Mammary epithelial cell (primary cell): ENCODE measurements around the gene LEMD3.
A peak's percentile ranks its signal among the peaks of the same experiment; 100 is the strongest.

Experiments
- CTCF ChIP-seq, 2 donors: IDR thresholded peaks in 1 of 2; conservative IDR thresholded peaks in 1 of 2; 2 replicates each; pipeline ENCODE4 v1.5.1; 2011 to 2012; ENCODE audit warnings: inconsistent platforms in 2 of 2, low read length in 2 of 2, mild to moderate bottlenecking in 2 of 2, control low read depth in 1 of 2, low read depth in 1 of 2; ENCODE audit not compliant: insufficient read depth in 1 of 2; ENCODE audit errors: extremely low read depth in 1 of 2
- EZH2 ChIP-seq: IDR thresholded peaks from 2 replicates; pipeline ENCODE4 v1.6.1; 2012; ENCODE audit warnings: low read length, inconsistent platforms, borderline replicate concordance

- peak; percentile 11 to 13 for TF ChIP-seq CTCF (conservative IDR thresholded peaks at IDR 0.05 in 1 of 2, IDR thresholded peaks at IDR 0.05 in 1 of 2; ENCODE audit: extremely low read depth in 1 of 2, insufficient read depth in 1 of 2, low read depth in 1 of 2, low read length in 2 of 2)
- TF ChIP-seq EZH2: peak; percentile 75
Observed at GRCh38 chr12:65121049-65121955, 48.1 kb upstream of the LEMD3 start, which contains the start of gene WIF1.
